Thyroid gland (tissue), 4 donors: ENCODE data around the gene VOPP1.

Experiments used
- CTCF ChIP-seq, 6 experiments: fragments of 200-600 bp in 3 of 6; fragments of 450-650 bp in 3 of 6; sonication (generic) in 3 of 6; IDR thresholded peaks; one replicate each; pipeline ENCODE4 v1.5.1; 2016 to 2019; ENCODE audit warnings: antibody characterized with exemption in 6 of 6, mild to moderate bottlenecking in 2 of 6, inconsistent platforms in 1 of 6, moderate library complexity in 1 of 6
- POLR2A ChIP-seq, 2 donors: fragments of 450-650 bp; IDR thresholded peaks; one replicate each; pipeline ENCODE4 v1.6.1; 2017; ENCODE audit warnings: antibody characterized with exemption in 2 of 2, mild to moderate bottlenecking in 2 of 2, moderate library complexity in 1 of 2

DNA sequence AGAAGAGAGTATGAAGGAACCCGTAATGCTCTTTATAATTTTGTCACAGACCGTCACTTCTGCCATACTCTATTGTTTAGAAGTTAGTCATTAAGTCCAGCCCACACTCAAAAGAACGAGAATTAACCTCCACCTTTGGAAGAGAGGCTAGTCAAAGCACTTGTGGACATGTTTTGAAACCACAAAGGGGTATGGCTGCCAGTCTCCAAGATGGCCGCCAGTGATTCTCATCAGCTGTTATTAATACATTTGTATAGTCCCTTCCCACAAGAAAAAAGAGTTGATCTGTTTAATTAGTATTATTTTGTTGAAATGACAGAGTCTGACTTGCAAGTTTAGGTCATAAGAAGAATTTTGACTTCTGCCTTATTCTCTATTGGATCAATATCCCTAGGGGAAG lies 23.2 kb upstream of the VOPP1 start:
- TF ChIP-seq CTCF (IDR thresholded peaks at IDR 0.05): no peak
- TF ChIP-seq POLR2A (IDR thresholded peaks at IDR 0.05): no peak
